ENCODE results near the gene NTM.
"Not testable (repeated sequence)": the region's sequence is repeated elsewhere in the genome, so short reads cannot be mapped to it uniquely, and the experiment has no call there.

NTM gene

DNA sequence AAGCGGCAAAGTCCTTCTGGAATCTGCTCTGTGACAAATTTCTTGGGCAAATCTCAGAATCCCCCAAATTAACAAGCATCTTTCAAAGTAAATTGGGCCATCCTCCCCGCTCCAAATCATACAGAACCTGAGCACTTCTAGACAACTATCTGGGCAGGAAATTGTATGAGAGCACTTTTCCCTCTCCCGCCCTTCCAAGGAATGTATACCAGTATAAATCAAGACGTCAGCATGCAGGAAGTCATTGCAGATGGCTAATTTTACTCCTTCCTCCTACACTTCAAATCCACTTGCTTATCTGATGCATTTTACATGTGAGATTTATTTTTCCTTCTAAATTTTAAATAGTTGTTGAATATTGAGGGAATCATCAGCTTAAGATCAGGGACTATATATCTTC lies 52.1 kb downstream of the NTM start:
- no peak overlapping the region for H3K4me3 Mint-ChIP-seq
- H3K4me1 Mint-ChIP-seq (ENCODE audit: low read depth) = no peaks in the 10 kb centered on the region
- no peaks in the 10 kb centered on the region for H3K27me3 Mint-ChIP-seq
- no peak overlapping the region for H3K27ac Mint-ChIP-seq
- no peaks in the 10 kb centered on the region for H3K36me3 Mint-ChIP-seq (ENCODE audit: low read depth)
- no peaks in the 10 kb centered on the region for H3K9me3 Mint-ChIP-seq

DNA sequence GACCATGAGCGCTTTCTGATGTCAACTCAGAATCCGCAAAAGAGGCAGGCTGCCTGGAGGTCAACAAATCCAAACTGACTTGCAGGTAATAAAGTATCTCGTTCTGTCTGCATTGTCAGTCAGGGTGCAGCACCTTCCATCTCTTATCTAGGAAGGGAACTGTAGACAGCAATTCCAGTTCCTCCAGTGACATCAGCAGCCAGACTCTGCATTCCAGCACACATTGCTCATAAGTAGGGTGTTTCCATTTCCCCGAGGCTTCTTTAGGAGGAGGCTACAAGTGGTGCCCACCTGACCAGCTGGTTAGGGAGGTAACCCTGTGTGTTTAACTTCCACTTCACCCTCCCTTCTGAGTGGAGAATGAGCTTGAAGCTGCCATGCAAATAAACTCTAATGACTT lies 53.3 kb downstream of the NTM start:
- Mint-ChIP-seq H3K4me3 (no peak overlapping the region), H3K27ac (no peak overlapping the region), H3K4me1 (ENCODE audit: low read depth) (no peaks in the 10 kb centered on the region), H3K27me3 (peaks cover 3% of the 10 kb centered on the region), H3K36me3 (ENCODE audit: low read depth) (no peaks in the 10 kb centered on the region), H3K9me3 (peaks cover 8% of the 10 kb centered on the region)

DNA sequence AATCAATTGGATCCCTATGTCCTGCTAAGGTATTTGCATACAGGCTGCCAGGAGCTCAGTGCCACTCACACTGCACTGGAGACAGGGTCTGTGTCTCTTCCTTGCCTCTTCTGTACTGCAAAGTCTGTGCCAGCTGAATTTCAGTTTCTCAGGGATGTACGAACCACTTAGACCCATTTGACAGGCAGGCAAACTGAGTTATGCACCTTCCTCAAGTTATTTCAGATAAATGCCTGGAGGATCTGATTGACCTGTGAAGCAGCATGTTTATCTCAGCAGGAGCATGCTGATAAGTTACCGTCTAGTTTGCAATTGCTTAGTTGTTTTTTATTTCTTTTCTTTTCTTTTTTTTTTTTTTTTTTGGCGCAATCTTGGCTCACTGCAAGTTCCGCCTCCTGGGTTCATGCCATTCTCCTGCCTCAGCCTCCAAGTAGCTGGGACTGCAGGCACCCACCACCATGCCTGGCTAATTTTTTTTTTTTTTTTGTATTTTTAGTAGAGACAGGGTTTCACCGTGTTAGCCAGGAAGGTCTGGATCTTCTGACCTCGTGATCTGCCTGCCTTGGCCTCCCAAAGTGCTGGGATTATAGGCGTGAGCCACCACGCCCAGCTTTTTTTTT lies 54.0 kb downstream of the NTM start:
- not testable (repeated sequence) for H3K4me3 Mint-ChIP-seq; H3K4me1 Mint-ChIP-seq (ENCODE audit: low read depth); H3K27ac Mint-ChIP-seq; H3K36me3 Mint-ChIP-seq (ENCODE audit: low read depth); H3K27me3 Mint-ChIP-seq; H3K9me3 Mint-ChIP-seq

DNA sequence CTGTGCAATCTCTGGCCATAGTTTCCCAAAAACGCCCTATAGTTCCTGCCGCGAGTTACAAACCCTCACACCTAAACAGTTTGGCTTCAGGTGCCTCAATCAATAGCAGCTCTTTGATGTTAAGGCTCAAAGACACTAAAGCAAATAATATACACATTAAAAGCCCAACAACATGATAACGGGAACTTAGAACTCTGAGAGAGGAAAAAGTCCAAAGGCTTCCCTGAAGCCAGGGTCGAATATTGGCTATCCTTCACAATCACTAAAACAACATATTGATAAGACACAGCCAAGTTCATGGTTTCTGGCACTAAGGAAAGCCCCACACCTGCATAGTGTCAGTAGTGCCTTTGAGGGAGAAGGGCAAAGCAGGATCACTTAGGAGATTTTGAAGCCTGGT lies 54.9 kb downstream of the NTM start:
- peaks cover 8% of the 10 kb centered on the region for H3K9me3 Mint-ChIP-seq

DNA sequence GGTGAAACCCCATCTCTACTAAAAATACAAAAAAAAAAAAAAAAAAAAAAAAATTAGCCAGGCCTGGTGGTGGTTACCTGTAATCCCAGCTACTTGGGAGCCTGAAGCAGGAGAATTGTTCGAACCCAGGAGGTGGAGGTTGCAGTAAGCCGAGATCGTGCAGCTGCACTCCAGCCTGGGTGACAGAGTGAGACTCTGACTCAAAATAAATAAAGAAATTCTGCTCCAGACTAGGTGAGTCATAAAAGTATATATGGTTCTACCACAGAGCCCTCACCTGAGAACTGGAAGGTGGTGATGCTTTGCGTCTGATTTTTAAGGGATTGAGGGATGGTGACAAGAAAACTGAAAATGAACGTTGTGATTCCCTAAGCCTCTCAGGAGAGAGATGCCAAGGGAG lies 58.4 kb downstream of the NTM start:
- Mint-ChIP-seq H3K36me3 (ENCODE audit: low read depth) (no peaks in the 10 kb centered on the region), H3K4me3 (no peak overlapping the region), H3K4me1 (ENCODE audit: low read depth) (no peaks in the 10 kb centered on the region), H3K27me3 (peaks cover 3% of the 10 kb centered on the region), H3K27ac (no peak overlapping the region), H3K9me3 (peaks cover 8% of the 10 kb centered on the region)

More for the DNA sequence above, 54.9 kb downstream of the NTM start:
- Mint-ChIP-seq H3K27me3 (peaks cover 3% of the 10 kb centered on the region), H3K4me1 (ENCODE audit: low read depth) (no peaks in the 10 kb centered on the region), H3K27ac (no peak overlapping the region), H3K4me3 (no peak overlapping the region), H3K36me3 (ENCODE audit: low read depth) (no peaks in the 10 kb centered on the region)

DNA sequence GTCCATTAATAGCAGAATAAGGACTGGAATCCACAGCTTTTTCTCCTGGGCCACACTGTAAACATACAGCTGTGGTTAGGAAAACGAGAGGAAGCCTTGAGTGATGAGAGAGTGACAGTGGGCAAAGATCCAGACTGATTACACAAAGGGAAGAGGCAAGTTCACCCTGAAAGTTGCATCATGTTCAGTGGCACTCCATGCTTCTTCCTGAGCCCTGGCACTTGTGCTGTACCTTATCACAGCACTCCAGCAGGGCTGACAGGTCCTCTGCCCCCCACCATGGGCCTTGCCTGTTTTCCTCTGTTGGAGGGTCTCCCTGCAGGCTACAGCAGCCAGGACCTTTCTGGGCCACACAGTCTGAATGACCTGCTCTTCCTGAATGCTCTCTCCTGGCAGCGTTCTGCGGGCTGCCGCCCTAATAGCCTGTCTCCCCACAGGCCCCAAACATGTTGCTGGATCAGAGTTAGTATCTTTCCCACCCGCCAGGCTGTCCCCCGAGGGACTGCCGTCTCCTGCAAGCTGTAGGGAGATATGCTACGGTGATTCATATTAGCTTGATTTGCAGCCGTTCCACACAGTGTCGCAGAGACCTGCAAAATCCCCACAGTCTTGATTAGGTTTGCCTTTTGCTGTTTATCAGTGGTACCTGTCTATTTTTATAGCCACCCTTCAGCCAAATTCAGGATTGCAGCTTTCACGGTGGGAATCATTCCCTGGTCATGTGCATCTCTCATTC lies 60.2 kb downstream of the NTM start:
- Mint-ChIP-seq H3K27ac (no peak overlapping the region), H3K4me3 (no peak overlapping the region), H3K27me3 (peaks cover 3% of the 10 kb centered on the region), H3K4me1 (ENCODE audit: low read depth) (no peaks in the 10 kb centered on the region), H3K36me3 (ENCODE audit: low read depth) (no peaks in the 10 kb centered on the region), H3K9me3 (peaks cover 8% of the 10 kb centered on the region)

DNA sequence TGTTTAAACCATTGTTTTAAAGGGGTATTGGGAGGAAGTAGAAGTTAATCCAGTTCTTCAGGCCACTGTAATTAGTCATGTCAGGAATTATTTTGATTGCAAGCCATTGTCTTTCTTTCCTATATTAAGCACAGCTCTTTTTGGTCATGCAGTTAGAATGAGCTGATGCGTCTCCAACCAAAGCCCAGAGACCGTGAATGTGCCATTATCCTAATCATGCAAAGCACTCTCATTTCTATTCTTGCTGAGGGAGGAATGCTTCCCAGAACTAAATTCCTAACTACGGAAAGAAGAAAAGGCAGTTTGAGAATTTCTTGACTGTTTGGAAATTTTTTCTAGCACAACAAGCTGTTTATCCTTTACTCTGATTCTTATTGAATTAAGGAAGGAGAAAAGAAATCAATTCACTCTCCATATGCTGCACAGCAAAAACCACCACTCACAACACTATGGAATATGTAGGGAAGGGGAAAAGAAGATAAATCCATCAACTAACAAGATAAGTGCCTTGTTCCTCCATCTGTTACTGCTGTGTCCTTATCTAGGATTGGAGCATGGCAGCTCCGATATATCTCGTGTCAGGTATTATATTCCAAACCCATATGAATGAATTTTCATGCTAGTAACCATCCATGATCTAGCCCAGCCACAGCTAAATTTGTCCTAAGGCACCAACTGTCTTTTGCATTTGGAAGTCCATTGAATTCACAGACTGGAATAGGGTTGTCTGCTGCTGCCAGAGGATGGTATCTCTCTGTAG lies 70.8 kb downstream of the NTM start:
- H3K4me3 Mint-ChIP-seq = no peak overlapping the region
- H3K27me3 Mint-ChIP-seq = no peaks in the 10 kb centered on the region
- H3K36me3 Mint-ChIP-seq (ENCODE audit: low read depth) = no peaks in the 10 kb centered on the region
- no peaks in the 10 kb centered on the region for H3K4me1 Mint-ChIP-seq (ENCODE audit: low read depth)
- peaks cover 7% of the 10 kb centered on the region for H3K9me3 Mint-ChIP-seq
- no peak overlapping the region for H3K27ac Mint-ChIP-seq

DNA sequence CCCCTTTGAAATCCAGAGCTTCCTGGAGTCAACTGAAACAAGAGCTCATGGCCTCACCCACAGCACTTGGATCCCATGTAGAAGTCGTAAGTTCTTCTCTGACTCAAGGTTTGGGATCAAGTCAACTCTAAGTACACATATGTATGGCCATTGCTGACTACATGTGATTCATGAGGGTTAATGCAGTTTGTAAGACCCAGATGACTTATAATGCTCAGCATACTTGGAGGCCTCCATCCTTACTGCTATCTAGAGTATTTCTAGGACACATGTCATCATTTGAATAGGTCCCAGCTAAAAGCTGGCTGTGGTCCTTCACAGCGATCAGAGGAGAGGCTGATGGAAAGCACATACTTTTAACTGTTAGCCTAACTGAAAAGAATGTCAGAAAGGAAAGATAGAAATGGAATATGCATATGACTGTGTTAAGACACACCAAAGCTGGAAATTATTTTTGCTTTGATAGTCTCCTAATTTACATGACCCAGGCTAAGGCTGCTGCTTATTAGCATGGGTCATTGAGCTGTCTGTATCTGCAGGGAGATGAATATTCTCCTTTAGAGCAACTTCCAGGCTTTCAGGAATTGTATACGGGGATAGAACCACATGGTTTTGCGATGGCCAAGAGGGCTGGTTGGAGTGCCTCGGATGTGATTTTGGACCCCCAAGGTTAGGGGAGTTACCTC lies 76.3 kb downstream of the NTM start:
- no peaks in the 10 kb centered on the region for H3K9me3 Mint-ChIP-seq
- H3K36me3 Mint-ChIP-seq (ENCODE audit: low read depth) = no peaks in the 10 kb centered on the region
- no peaks in the 10 kb centered on the region for H3K4me1 Mint-ChIP-seq (ENCODE audit: low read depth)
- peaks cover 5% of the 10 kb centered on the region for H3K27me3 Mint-ChIP-seq
- H3K27ac Mint-ChIP-seq = no peak overlapping the region
- no peak overlapping the region for H3K4me3 Mint-ChIP-seq

DNA sequence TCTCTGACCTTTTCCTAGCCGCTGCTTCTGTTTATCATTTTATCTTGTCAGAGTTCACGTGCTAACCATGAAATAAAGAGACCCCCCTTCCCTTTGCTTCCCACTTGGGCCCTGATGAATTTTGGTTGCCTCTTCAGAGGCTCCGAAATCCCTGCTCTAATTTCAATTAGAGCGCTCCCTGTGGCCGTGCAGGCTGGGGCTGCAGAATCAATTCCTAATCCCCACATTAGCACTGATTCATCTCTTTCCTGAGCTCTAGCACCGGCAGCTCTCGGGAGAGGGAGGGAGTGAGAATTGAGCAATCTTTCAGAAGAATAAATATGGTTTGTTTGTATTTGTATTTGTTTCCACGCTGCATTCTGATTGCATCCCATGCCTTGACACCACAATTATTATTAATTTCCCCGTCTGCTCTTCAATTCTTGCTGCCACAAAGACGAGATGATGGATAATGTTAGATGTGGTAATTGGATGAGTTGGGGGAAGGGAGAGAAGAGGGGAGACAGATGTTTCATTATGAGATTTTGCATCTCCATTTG lies 76.9 kb downstream of the NTM start:
- no peaks in the 10 kb centered on the region for H3K36me3 Mint-ChIP-seq (ENCODE audit: low read depth)
- H3K4me3 Mint-ChIP-seq = no peak overlapping the region
- no peak overlapping the region for H3K27ac Mint-ChIP-seq
- H3K27me3 Mint-ChIP-seq = peaks cover 5% of the 10 kb centered on the region
- H3K4me1 Mint-ChIP-seq (ENCODE audit: low read depth) = no peaks in the 10 kb centered on the region
- no peaks in the 10 kb centered on the region for H3K9me3 Mint-ChIP-seq

DNA sequence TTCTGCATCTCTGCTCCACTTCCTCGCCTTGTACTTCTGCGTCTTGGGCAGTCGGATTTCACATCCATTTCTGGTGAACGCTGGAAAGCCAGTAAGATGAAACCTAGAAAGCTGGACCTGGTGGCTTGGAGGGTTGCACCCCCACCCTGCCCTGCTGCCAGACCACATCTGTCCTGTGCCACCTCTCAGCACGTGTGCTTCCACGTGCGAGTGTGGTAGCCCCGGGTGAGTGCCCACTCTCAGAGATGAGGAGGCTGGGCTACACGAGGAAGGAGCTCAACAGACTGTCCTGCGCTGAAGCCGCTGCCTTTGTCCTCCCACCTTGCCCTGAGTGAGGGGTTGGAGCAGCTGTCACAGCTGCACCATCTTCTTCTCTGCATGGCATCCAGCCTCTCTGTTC lies 77.5 kb downstream of the NTM start:
- Mint-ChIP-seq H3K27ac (no peak overlapping the region), H3K9me3 (no peaks in the 10 kb centered on the region), H3K27me3 (peaks cover 5% of the 10 kb centered on the region), H3K4me1 (ENCODE audit: low read depth) (no peaks in the 10 kb centered on the region), H3K36me3 (ENCODE audit: low read depth) (no peaks in the 10 kb centered on the region), H3K4me3 (no peak overlapping the region)

DNA sequence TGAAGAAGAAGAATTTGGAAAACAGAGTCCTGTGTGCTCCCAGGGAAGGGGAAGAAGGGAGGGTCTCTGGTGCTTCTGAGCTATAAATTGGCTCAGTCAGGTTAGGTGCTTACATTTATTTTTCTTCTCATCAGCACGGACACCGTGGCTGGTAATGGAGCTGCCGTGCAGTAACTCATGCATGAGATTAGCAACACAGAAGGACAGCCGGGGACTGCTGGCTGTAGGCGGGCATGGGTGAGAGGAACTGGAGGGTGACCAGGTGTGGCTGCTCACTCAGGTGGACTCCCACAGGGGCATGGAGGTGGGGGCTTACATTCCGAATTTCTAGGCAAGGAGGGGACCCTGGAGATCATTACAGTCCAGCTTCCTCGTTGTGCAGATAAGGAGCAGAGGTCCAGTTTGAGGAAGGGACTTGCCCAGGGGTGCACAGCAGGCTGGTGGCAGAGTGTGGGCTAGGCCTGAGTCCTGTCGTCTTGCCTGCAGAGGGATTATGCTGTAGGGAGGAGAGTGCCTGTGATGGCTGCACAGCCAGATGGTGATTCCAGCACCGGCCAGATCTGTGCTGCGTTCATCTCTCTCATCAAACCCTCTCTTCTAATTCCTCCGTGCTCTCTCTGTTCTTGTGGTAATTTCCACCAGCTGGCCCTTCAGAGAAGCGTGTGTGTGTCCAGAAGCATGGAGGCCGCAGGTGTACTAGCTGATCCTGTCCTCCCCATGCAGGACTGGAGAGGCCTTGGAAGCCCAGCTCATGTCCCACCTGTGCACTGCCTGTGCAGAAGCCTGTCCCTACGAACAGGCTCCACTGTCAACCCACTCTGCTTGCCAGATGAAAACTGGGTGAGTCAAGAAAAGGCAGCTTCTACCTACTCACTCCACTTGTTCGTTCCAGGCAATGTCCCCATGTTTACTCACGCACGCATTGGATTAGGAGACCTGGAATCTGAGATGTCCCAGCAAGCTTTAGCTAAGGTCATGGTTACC lies 78.9 kb downstream of the NTM start:
- Mint-ChIP-seq H3K36me3 (ENCODE audit: low read depth) (no peaks in the 10 kb centered on the region), H3K4me1 (ENCODE audit: low read depth) (no peaks in the 10 kb centered on the region), H3K27me3 (peaks cover 5% of the 10 kb centered on the region), H3K27ac (no peak overlapping the region), H3K9me3 (no peaks in the 10 kb centered on the region), H3K4me3 (no peak overlapping the region)

DNA sequence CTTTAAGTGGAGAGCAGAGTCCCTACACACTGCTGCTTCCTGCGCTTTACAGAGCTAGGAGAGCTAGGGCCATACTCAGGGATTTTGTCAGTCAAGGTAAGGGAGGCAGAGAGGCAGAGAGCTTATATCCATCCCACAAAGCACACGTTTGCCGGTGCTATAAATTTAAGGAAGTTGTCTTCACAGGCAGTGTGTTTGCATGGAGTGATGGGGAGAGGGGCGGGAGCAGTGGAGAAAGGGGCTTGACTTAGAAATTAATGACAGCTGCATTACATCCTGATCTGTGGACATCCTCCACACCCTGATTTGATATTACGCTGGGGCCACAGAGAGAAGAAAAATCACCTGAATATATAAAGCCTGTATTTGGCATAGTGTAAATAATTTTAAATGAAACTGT lies 84.1 kb downstream of the NTM start:
- Mint-ChIP-seq H3K4me3 (no peak overlapping the region), H3K27me3 (peaks cover 5% of the 10 kb centered on the region), H3K36me3 (ENCODE audit: low read depth) (no peaks in the 10 kb centered on the region), H3K9me3 (no peaks in the 10 kb centered on the region), H3K4me1 (ENCODE audit: low read depth) (no peaks in the 10 kb centered on the region), H3K27ac (no peak overlapping the region)

DNA sequence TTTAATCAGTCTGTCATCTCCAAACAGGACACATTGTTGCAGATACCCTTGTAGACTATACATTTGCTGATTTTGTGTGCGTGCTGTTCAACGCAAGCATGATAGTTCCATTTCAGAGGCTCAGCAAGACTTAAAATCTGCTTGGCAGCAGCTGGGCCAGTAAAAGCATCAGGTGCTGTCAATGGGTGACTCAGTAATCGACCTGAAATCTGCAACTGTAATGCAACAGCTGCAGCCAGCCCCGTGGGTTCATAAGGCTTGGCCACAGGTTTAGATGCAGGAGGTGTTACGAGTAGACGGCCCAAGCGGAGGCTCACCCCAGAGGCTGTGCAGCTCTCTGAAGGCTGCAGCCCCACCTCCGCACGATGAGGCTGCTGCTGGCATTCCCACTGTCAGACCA lies 84.6 kb downstream of the NTM start:
- Mint-ChIP-seq H3K4me3 (no peak overlapping the region), H3K36me3 (ENCODE audit: low read depth) (no peaks in the 10 kb centered on the region), H3K4me1 (ENCODE audit: low read depth) (no peaks in the 10 kb centered on the region), H3K9me3 (no peaks in the 10 kb centered on the region), H3K27me3 (peaks cover 5% of the 10 kb centered on the region), H3K27ac (no peak overlapping the region)
